Measurements from ENCODE around the gene FBLN1.
"Not testable (repeated sequence)": the region's sequence is repeated elsewhere in the genome, so short reads cannot be mapped to it uniquely, and the experiment has no call there.

GRCh38 chr22:45560761-45561160, 58.1 kb downstream of the FBLN1 start:
- TF ChIP-seq, protein P1, sequence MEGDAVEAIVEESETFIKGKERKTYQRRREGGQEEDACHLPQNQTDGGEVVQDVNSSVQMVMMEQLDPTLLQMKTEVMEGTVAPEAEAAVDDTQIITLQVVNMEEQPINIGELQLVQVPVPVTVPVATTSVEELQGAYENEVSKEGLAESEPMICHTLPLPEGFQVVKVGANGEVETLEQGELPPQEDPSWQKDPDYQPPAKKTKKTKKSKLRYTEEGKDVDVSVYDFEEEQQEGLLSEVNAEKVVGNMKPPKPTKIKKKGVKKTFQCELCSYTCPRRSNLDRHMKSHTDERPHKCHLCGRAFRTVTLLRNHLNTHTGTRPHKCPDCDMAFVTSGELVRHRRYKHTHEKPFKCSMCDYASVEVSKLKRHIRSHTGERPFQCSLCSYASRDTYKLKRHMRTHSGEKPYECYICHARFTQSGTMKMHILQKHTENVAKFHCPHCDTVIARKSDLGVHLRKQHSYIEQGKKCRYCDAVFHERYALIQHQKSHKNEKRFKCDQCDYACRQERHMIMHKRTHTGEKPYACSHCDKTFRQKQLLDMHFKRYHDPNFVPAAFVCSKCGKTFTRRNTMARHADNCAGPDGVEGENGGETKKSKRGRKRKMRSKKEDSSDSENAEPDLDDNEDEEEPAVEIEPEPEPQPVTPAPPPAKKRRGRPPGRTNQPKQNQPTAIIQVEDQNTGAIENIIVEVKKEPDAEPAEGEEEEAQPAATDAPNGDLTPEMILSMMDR (IDR thresholded peaks at IDR 0.05): not testable (repeated sequence)
- TF ChIP-seq POLR2A (IDR thresholded peaks at IDR 0.05): not testable (repeated sequence)
